Neural cell (in vitro differentiated cells): ENCODE results near the gene TPMT. TPM values are rescaled to one million over a fixed set of nuclear protein-coding genes. Genes with fewer than 3 reads are reported as not detected.

ENCODE experiments used
- H2AFZ ChIP-seq: fragments of 200-600, 300-800 bp; sonication (generic), shearing (Covaris generic); 2 replicates; pipeline ENCODE4 v1.6.0; 2014; ENCODE audit warnings: low read depth, mild to moderate bottlenecking, antibody characterized with exemption, low read length, moderate library complexity
- H3F3A ChIP-seq: fragments of 200-600 bp; shearing (Covaris generic); 2 replicates; pipeline ENCODE4 v1.6.1; 2016; ENCODE audit warnings: mild to moderate bottlenecking, moderate library complexity, mixed read lengths, antibody characterized with exemption, low read length; ENCODE audit not compliant: insufficient read depth, poor library complexity, severe bottlenecking
- H3K27ac ChIP-seq: fragments of 200-600, 300-800 bp; sonication (generic), shearing (Covaris generic); 2 replicates; pipeline ENCODE4 v1.5.1; 2014; ENCODE audit warnings: mild to moderate bottlenecking, low read length, moderate library complexity
- H3K27me3 ChIP-seq: fragments of 300-800, 200-600 bp; sonication (generic), shearing (Covaris generic); 2 replicates; pipeline ENCODE4 v1.6.0; 2014; ENCODE audit warnings: mild to moderate bottlenecking, low read depth, low read length, moderate library complexity; ENCODE audit not compliant: insufficient read depth
- H3K36me3 ChIP-seq: fragments of 300-800, 200-600 bp; sonication (generic), shearing (Covaris generic); 2 replicates; pipeline ENCODE4 v1.5.1; 2014; ENCODE audit warnings: mild to moderate bottlenecking, antibody characterized with exemption, low read length, moderate library complexity; ENCODE audit not compliant: insufficient read depth
- H3K4me2 ChIP-seq: fragments of 300-800, 200-600 bp; sonication (generic), shearing (Covaris generic); 2 replicates; pipeline ENCODE4 v1.6.0; 2014; ENCODE audit warnings: mild to moderate bottlenecking, low read length
- H3K4me3 ChIP-seq: fragments of 300-800, 200-600 bp; sonication (generic), shearing (Covaris generic); 2 replicates; pipeline ENCODE4 v1.5.1; 2014; ENCODE audit warnings: mild to moderate bottlenecking, low read length, moderate library complexity
- H3K79me2 ChIP-seq: fragments of 200-600 bp; shearing (Covaris generic); replicated peaks from 2 replicates; pipeline ENCODE4 v1.6.0; 2014; ENCODE audit warnings: mild to moderate bottlenecking, low read length, moderate library complexity; ENCODE audit not compliant: insufficient read depth
- H3K9ac ChIP-seq: fragments of 300-800, 200-600 bp; sonication (generic), shearing (Covaris generic); 2 replicates; pipeline ENCODE4 v1.6.1; 2016; ENCODE audit warnings: mild to moderate bottlenecking, low read length, mixed read lengths
- H3K9me2 ChIP-seq: fragments of 200-600 bp; shearing (Covaris generic); 2 replicates; pipeline ENCODE4 v1.6.1; 2016; ENCODE audit warnings: mild to moderate bottlenecking, low read length, mixed read lengths; ENCODE audit not compliant: insufficient read depth
- H3K9me3 ChIP-seq: fragments of 200-600, 300-800 bp; sonication (generic), shearing (Covaris generic); 2 replicates; pipeline ENCODE4 v1.6.1; 2016; ENCODE audit warnings: mild to moderate bottlenecking, mixed run types, low read length, moderate library complexity, mixed read lengths
- H4K20me1 ChIP-seq: fragments of 200-600 bp; shearing (Covaris generic); 2 replicates; pipeline ENCODE4 v1.6.1; 2016; ENCODE audit warnings: mild to moderate bottlenecking, mixed run types; ENCODE audit not compliant: insufficient read depth
- EP300 ChIP-seq: fragments of 450-650 bp; conservative IDR thresholded peaks from 2 replicates; pipeline ENCODE4 v1.6.1; 2014; ENCODE audit warnings: antibody characterized with exemption, mild to moderate bottlenecking, moderate library complexity; ENCODE audit not compliant: poor library complexity, severe bottlenecking
- EZH2 ChIP-seq: fragments of 200-600, 300-800 bp; shearing (Covaris generic), sonication (generic); IDR thresholded peaks from 2 replicates; pipeline ENCODE4 v1.6.1; 2014; ENCODE audit warnings: antibody characterized with exemption, low read length, borderline replicate concordance, mild to moderate bottlenecking; ENCODE audit not compliant: insufficient read depth, poor library complexity, severe bottlenecking
- MXI1 ChIP-seq: fragments of 450-650 bp; conservative IDR thresholded peaks from 2 replicates; pipeline ENCODE4 v1.6.1; 2014; ENCODE audit warnings: antibody characterized with exemption, mild to moderate bottlenecking; ENCODE audit not compliant: poor library complexity, severe bottlenecking
- POLR2AphosphoS5 ChIP-seq: IDR thresholded peaks from 2 replicates; pipeline ENCODE4 v1.6.1; 2012
- RAD21 ChIP-seq: fragments of 450-650 bp; conservative IDR thresholded peaks from 2 replicates; pipeline ENCODE4 v1.6.1; 2014; ENCODE audit warnings: antibody characterized with exemption, mild to moderate bottlenecking, moderate library complexity
- SMC3 ChIP-seq: fragments of 450-650 bp; conservative IDR thresholded peaks from 2 replicates; pipeline ENCODE4 v1.6.1; 2014; ENCODE audit warnings: antibody characterized with exemption, mild to moderate bottlenecking, moderate library complexity; ENCODE audit not compliant: poor library complexity
- TAF1 ChIP-seq: IDR thresholded peaks from 2 replicates; pipeline ENCODE4 v1.6.1; 2012; ENCODE audit warnings: low read depth
- polyA plus RNA-seq: library from polyadenylated mRNA; depleted of rRNA; stranded (reverse); fragments of >200 nt; gene quantifications from 2 replicates; pipeline ENCODE4 v1.2.3, GENCODE V29; 2014
- TF ChIP-seq, protein P1 (sequence below): IDR thresholded peaks from 2 replicates; pipeline ENCODE4 v1.6.1; 2012; ENCODE audit warnings: borderline replicate concordance
- TF ChIP-seq, protein P2 (sequence below): fragments of 450-650 bp; IDR thresholded peaks from 2 replicates; pipeline ENCODE4 v1.5.1; 2014; ENCODE audit warnings: antibody characterized with exemption, mild to moderate bottlenecking, moderate library complexity; ENCODE audit not compliant: poor library complexity, severe bottlenecking

Gene TPMT
- polyA plus RNA-seq, 1 donor from 2014 or later: 5.7 TPM

DNA sequence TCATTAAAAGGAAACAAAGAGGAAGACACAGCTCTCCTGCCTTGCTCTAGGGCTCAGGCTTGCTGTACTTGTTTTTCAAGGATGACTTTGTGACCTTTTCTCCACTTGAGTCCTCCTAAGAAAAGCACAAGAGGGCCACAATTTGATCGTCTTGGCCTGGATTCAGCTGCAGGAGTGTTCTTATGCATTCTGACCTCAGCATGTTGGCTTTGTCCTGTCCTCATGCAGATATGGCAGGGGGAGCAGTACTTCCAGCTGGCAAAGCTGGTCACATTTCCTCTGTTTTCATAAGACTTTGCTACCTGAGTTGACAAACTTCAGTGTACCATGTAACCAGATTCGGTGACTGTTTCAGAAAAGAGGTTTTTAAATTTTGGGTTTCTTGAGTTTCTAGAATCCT lies 31.2 kb upstream of the TPMT start:
- Histone ChIP-seq H3F3A (no peaks in the 10 kb centered on the region), H4K20me1 (no peaks in the 10 kb centered on the region), H3K79me2 (no peaks in the 10 kb centered on the region), H3K27ac (no peak overlapping the region), H3K9me3 (no peaks in the 10 kb centered on the region), H3K4me3 (no peak overlapping the region), H3K36me3 (no peaks in the 10 kb centered on the region), H3K9me2 (no peaks in the 10 kb centered on the region), H3K9ac (no peak overlapping the region), H3K4me2 (no peak overlapping the region), H2AFZ (no peak overlapping the region), H3K27me3 (no peaks in the 10 kb centered on the region)
- TF ChIP-seq SMC3 (no peak), POLR2AphosphoS5 (no peak), EZH2 (no peak), TAF1 (no peak), EP300 (no peak)
- TF ChIP-seq, protein P1, sequence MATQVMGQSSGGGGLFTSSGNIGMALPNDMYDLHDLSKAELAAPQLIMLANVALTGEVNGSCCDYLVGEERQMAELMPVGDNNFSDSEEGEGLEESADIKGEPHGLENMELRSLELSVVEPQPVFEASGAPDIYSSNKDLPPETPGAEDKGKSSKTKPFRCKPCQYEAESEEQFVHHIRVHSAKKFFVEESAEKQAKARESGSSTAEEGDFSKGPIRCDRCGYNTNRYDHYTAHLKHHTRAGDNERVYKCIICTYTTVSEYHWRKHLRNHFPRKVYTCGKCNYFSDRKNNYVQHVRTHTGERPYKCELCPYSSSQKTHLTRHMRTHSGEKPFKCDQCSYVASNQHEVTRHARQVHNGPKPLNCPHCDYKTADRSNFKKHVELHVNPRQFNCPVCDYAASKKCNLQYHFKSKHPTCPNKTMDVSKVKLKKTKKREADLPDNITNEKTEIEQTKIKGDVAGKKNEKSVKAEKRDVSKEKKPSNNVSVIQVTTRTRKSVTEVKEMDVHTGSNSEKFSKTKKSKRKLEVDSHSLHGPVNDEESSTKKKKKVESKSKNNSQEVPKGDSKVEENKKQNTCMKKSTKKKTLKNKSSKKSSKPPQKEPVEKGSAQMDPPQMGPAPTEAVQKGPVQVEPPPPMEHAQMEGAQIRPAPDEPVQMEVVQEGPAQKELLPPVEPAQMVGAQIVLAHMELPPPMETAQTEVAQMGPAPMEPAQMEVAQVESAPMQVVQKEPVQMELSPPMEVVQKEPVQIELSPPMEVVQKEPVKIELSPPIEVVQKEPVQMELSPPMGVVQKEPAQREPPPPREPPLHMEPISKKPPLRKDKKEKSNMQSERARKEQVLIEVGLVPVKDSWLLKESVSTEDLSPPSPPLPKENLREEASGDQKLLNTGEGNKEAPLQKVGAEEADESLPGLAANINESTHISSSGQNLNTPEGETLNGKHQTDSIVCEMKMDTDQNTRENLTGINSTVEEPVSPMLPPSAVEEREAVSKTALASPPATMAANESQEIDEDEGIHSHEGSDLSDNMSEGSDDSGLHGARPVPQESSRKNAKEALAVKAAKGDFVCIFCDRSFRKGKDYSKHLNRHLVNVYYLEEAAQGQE: no peak

DNA sequence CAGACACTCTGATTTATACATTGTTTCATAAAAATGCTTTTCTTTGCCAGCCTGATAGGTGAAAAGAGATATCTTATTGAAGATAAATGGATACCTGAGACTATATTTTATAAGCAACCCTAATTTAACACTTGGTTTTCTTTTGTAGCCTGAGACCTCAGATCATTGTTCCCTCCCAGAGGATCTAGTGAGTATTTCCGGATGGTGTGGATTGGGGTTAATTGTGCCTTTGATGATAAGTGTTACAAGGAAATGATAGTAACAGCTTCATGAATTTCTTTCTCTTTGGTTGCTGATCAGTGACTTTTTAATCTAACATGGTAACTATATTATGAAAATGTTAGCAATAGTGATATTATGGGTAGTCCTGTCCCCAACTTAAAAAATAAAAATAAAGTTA lies 30.7 kb upstream of the TPMT start:
- Histone ChIP-seq H3K27ac (no peak overlapping the region), H3K9ac (no peak overlapping the region), H3K9me2 (no peaks in the 10 kb centered on the region), H3F3A (no peaks in the 10 kb centered on the region), H3K27me3 (no peaks in the 10 kb centered on the region), H3K4me3 (no peak overlapping the region), H4K20me1 (no peaks in the 10 kb centered on the region), H3K79me2 (no peaks in the 10 kb centered on the region), H2AFZ (no peak overlapping the region), H3K36me3 (no peaks in the 10 kb centered on the region), H3K4me2 (no peak overlapping the region), H3K9me3 (no peaks in the 10 kb centered on the region)
- TF ChIP-seq TAF1 (no peak), EP300 (no peak), EZH2 (no peak), MXI1 (no peak), POLR2AphosphoS5 (no peak), SMC3 (no peak), RAD21 (no peak)
- TF ChIP-seq, protein P1: no peak
- TF ChIP-seq, protein P2, sequence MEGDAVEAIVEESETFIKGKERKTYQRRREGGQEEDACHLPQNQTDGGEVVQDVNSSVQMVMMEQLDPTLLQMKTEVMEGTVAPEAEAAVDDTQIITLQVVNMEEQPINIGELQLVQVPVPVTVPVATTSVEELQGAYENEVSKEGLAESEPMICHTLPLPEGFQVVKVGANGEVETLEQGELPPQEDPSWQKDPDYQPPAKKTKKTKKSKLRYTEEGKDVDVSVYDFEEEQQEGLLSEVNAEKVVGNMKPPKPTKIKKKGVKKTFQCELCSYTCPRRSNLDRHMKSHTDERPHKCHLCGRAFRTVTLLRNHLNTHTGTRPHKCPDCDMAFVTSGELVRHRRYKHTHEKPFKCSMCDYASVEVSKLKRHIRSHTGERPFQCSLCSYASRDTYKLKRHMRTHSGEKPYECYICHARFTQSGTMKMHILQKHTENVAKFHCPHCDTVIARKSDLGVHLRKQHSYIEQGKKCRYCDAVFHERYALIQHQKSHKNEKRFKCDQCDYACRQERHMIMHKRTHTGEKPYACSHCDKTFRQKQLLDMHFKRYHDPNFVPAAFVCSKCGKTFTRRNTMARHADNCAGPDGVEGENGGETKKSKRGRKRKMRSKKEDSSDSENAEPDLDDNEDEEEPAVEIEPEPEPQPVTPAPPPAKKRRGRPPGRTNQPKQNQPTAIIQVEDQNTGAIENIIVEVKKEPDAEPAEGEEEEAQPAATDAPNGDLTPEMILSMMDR: no peak
